ENCODE results near the gene FOXI2.

FOXI2 gene

GRCh38 chr10:127736915-127737562 lies at the start of gene FOXI2:
Gene FOXI2 (plus strand): TSS chr10:127737185. CDS start chr10:127737274, 89 bp downstream.
- DNase-seq (ENCODE audit: low spot score), result no peak

- DNase-seq (ENCODE audit: low spot score), result no peak
Observed at GRCh38 chr10:127687548-127687947, 49.4 kb upstream of the FOXI2 start.

- DNase-seq (ENCODE audit: low spot score), result no peak
Observed at GRCh38 chr10:127690176-127690835, 46.7 kb upstream of the FOXI2 start.

- DNase-seq (ENCODE audit: low spot score), result peak; percentile 49
Observed at GRCh38 chr10:127694580-127695193, 42.3 kb upstream of the FOXI2 start.

GRCh38 chr10:127695431-127695830 lies 41.6 kb upstream of the FOXI2 start:
- DNase-seq (ENCODE audit: low spot score), result no peak

- no peak for DNase-seq (ENCODE audit: low spot score)
Observed at GRCh38 chr10:127698886-127699285, 38.1 kb upstream of the FOXI2 start.

- DNase-seq (ENCODE audit: low spot score), result no peak
Observed at GRCh38 chr10:127699311-127699710, 37.7 kb upstream of the FOXI2 start.

GRCh38 chr10:127702271-127702670 lies 34.7 kb upstream of the FOXI2 start:
- no peak for DNase-seq (ENCODE audit: low spot score)

GRCh38 chr10:127715249-127715648 lies 21.7 kb upstream of the FOXI2 start:
- no peak for DNase-seq (ENCODE audit: low spot score)

GRCh38 chr10:127715782-127716378 lies 21.1 kb upstream of the FOXI2 start:
- no peak for DNase-seq (ENCODE audit: low spot score)

- DNase-seq (ENCODE audit: low spot score), result no peak
Observed at GRCh38 chr10:127720142-127720541, 16.8 kb upstream of the FOXI2 start.

GRCh38 chr10:127720903-127721302 lies 16.1 kb upstream of the FOXI2 start:
- no peak for DNase-seq (ENCODE audit: low spot score)

- no peak for DNase-seq (ENCODE audit: low spot score)
Observed at GRCh38 chr10:127734753-127735152, 2.2 kb upstream of the FOXI2 start.

- no peak for DNase-seq (ENCODE audit: low spot score)
Observed at GRCh38 chr10:127735156-127735555, 1.8 kb upstream of the FOXI2 start.

- DNase-seq (ENCODE audit: low spot score), result no peak
Observed at GRCh38 chr10:127735723-127736221, 1.2 kb upstream of the FOXI2 start.

GRCh38 chr10:127736222-127736914 lies 617 bp upstream of the FOXI2 start:
- DNase-seq (ENCODE audit: low spot score), result no peak

- DNase-seq (ENCODE audit: low spot score), result no peak
Observed at GRCh38 chr10:127737563-127738511, 852 bp downstream of the FOXI2 start.

GRCh38 chr10:127738512-127739424 lies 1.8 kb downstream of the FOXI2 start:
- no peak for DNase-seq (ENCODE audit: low spot score)

GRCh38 chr10:127739908-127740307 lies 2.9 kb downstream of the FOXI2 start:
- no peak for DNase-seq (ENCODE audit: low spot score)

- no peak for DNase-seq (ENCODE audit: low spot score)
Observed at GRCh38 chr10:127740596-127740995, 3.6 kb downstream of the FOXI2 start.
